Sigmoid colon (tissue), 7 donors: ENCODE results near the gene ATXN7. TPM values are rescaled to one million over a fixed set of nuclear protein-coding genes. Genes with fewer than 3 reads are reported as not detected.

Experiments
- DNase-seq: peaks from one replicate; pipeline ENCODE4 v3.0.0-alpha.2; 2019
- H3K27ac ChIP-seq, 4 donors: fragments of 200-600 bp; sonication (generic); one replicate each; pipeline ENCODE4 v1.5.1; 2016 to 2019; ENCODE audit warnings: mild to moderate bottlenecking in 1 of 4
- H3K27me3 ChIP-seq, 3 donors: fragments of 200-600 bp; sonication (generic); one replicate each; pipeline ENCODE4 v1.5.1; 2019; ENCODE audit warnings: mild to moderate bottlenecking in 1 of 3
- H3K36me3 ChIP-seq, 4 donors: fragments of 200-600 bp; sonication (generic); one replicate each; pipeline ENCODE4 v1.5.1; 2016 to 2019
- H3K4me1 ChIP-seq, 4 donors: fragments of 200-600 bp; sonication (generic); one replicate each; pipeline ENCODE4 v1.5.1; 2017 to 2019
- H3K4me3 ChIP-seq, 4 donors: fragments of 200-600 bp; sonication (generic); one replicate each; pipeline ENCODE4 v1.5.1; 2017 to 2019; ENCODE audit warnings: mild to moderate bottlenecking in 2 of 4, moderate library complexity in 1 of 4
- H3K9me3 ChIP-seq, 4 donors: fragments of 200-600 bp in 3 of 4; sonication (generic) in 3 of 4; one replicate each; pipeline versions ENCODE4 v1.5.1 to v1.6.1; 2013 to 2019
- CTCF ChIP-seq, 4 experiments: fragments of 450-650 bp in 3 of 4; fragments of 200-600 bp in 1 of 4; IDR thresholded peaks; one replicate each; pipeline ENCODE4 v1.5.1; 2016 to 2019; ENCODE audit warnings: antibody characterized with exemption in 4 of 4, mild to moderate bottlenecking in 3 of 4, moderate library complexity in 2 of 4
- EP300 ChIP-seq, 4 donors: sonication (generic); formaldehyde crosslinking; IDR thresholded peaks; one replicate each; pipeline ENCODE4 v1.6.1; 2017; ENCODE audit warnings: antibody characterized with exemption in 4 of 4
- POLR2A ChIP-seq, 2 donors: fragments of 450-650 bp; IDR thresholded peaks; one replicate each; pipeline ENCODE4 v1.6.1; 2016; ENCODE audit warnings: antibody characterized with exemption in 2 of 2, mild to moderate bottlenecking in 2 of 2, moderate library complexity in 2 of 2
- POLR2AphosphoS5 ChIP-seq, 4 donors: sonication (generic); formaldehyde crosslinking; IDR thresholded peaks; one replicate each; pipeline ENCODE4 v1.6.1; 2017; ENCODE audit warnings: antibody characterized with exemption in 4 of 4
- WGBS, 2 donors: extraction: QIAGEN DNeasy Blood & Tissue Kit; methylation state at CpG; one replicate each; pipeline ENCODE4 v1.1.7; 2013; 5-methylcytosine and 5-hydroxymethylcytosine counted together
- intact Hi-C: fragments of 100-400 bp; cut with DNase I; formaldehyde crosslinking; loops from one replicate; pipeline ENCODE4 v1.15.1; 2023
- polyA plus RNA-seq, 3 donors: library from polyadenylated mRNA; stranded (reverse); fragments of 200-250 nt; gene quantifications; one replicate each; pipeline ENCODE4 v1.2.3, GENCODE V29; 2013
- total RNA-seq, 4 donors: library from RNA; depleted of rRNA; stranded (reverse); fragments of >200 nt; gene quantifications; one replicate each; pipeline ENCODE4 v1.1.0, GENCODE V29; 2016
- donor health status: healthy with polysubstance abuse.
- donor health status: Bipolar disorder and iron deficiency.
- donor health status: healthy.

The ATXN7 gene
- total and polyA plus RNA-seq, 7 donors = 2.1 to 32.7 (median 17.8) TPM

- Histone ChIP-seq H3K4me3 (no peak overlapping the region), H3K36me3 (no peaks in the 10 kb centered on the region), H3K9me3 (no peaks in the 10 kb centered on the region), H3K27me3 (no peaks in the 10 kb centered on the region), H3K4me1 (peaks cover 0 to 52% (median 39%) of the 10 kb centered on the region in 4 donors), H3K27ac (peak overlapping the region in 2 of 4 donors; percentile 33 to 44)
- TF ChIP-seq POLR2AphosphoS5 (IDR thresholded peaks at IDR 0.05) (no peak), POLR2A (IDR thresholded peaks at IDR 0.05) (no peak), CTCF (IDR thresholded peaks at IDR 0.05) (no peak), EP300 (IDR thresholded peaks at IDR 0.05) (no peak)
- WGBS, 2 donors = 64 to 67% methylated on average over 2 of the region's 2 CpGs
- DNase-seq = no peak
- intact Hi-C loops = no loop called here
Observed at GRCh38 chr3:63878394-63879060, 14.9 kb downstream of the ATXN7 start.

GRCh38 chr3:63880653-63881052, 17.0 kb downstream of the ATXN7 start:
- H3K9me3 ChIP-seq = no peaks in the 10 kb centered on the region
- H3K4me1 ChIP-seq = peaks cover 0 to 48% (median 37%) of the 10 kb centered on the region in 4 donors
- WGBS, 2 donors = 23 to 68% methylated on average over 5 of the region's 5 CpGs
- no peaks in the 10 kb centered on the region for H3K36me3 ChIP-seq
- no peak for DNase-seq
- H3K4me3 ChIP-seq = no peak overlapping the region
- H3K27me3 ChIP-seq = no peaks in the 10 kb centered on the region
- intact Hi-C loops = no loop called here
- no peak overlapping the region for H3K27ac ChIP-seq
- no peak for TF ChIP-seq POLR2A (IDR thresholded peaks at IDR 0.05)
- no peak for TF ChIP-seq CTCF (IDR thresholded peaks at IDR 0.05)
- TF ChIP-seq POLR2AphosphoS5 (IDR thresholded peaks at IDR 0.05) = no peak
- no peak for TF ChIP-seq EP300 (IDR thresholded peaks at IDR 0.05)

GRCh38 chr3:63886858-63887257, 23.2 kb downstream of the ATXN7 start:
- 82 to 91% methylated on average over 3 of the region's 3 CpGs for WGBS, 2 donors
- no peak overlapping the region for H3K27ac ChIP-seq
- no peaks in the 10 kb centered on the region for H3K36me3 ChIP-seq
- H3K4me3 ChIP-seq = no peak overlapping the region
- H3K27me3 ChIP-seq = no peaks in the 10 kb centered on the region
- no peak for DNase-seq
- TF ChIP-seq EP300 (IDR thresholded peaks at IDR 0.05) (no peak), CTCF (IDR thresholded peaks at IDR 0.05) (no peak), POLR2AphosphoS5 (IDR thresholded peaks at IDR 0.05) (no peak), POLR2A (IDR thresholded peaks at IDR 0.05) (no peak)
- intact Hi-C loops = no loop called here
- H3K4me1 ChIP-seq = peaks cover 0 to 25% (median 18%) of the 10 kb centered on the region in 4 donors
- H3K9me3 ChIP-seq = no peaks in the 10 kb centered on the region

- no peak overlapping the region for H3K27ac ChIP-seq
- intact Hi-C loops = no loop called here
- H3K36me3 ChIP-seq = no peaks in the 10 kb centered on the region
- no peak for DNase-seq
- H3K4me3 ChIP-seq = no peak overlapping the region
- H3K9me3 ChIP-seq = no peaks in the 10 kb centered on the region
- WGBS, 2 donors = 97 to 98% methylated on average over 5 of the region's 5 CpGs
- TF ChIP-seq CTCF (IDR thresholded peaks at IDR 0.05) (no peak), POLR2AphosphoS5 (IDR thresholded peaks at IDR 0.05) (no peak), EP300 (IDR thresholded peaks at IDR 0.05) (no peak), POLR2A (IDR thresholded peaks at IDR 0.05) (no peak)
- no peaks in the 10 kb centered on the region for H3K27me3 ChIP-seq
- H3K4me1 ChIP-seq = peaks cover 0 to 32% (median 21%) of the 10 kb centered on the region in 4 donors
Observed at GRCh38 chr3:63891518-63891917, 27.9 kb downstream of the ATXN7 start.
